DOHH2 (cell line): ENCODE results near the gene TULP3.

ENCODE experiments used
- H3F3A ChIP-seq: fragments of 200-600 bp; sonication (generic), shearing (Covaris generic); 2 replicates; pipeline ENCODE4 v1.6.0; 2016; ENCODE audit warnings: antibody characterized with exemption, mild to moderate bottlenecking; ENCODE audit not compliant: control insufficient read depth, insufficient read depth
- H3K27ac ChIP-seq: fragments of 200-600 bp; sonication (generic); 2 replicates; pipeline ENCODE4 v1.5.1; 2014; ENCODE audit warnings: low read depth, mild to moderate bottlenecking, low read length, moderate library complexity
- H3K27me3 ChIP-seq: fragments of 200-600 bp; sonication (generic); 2 replicates; pipeline ENCODE4 v1.6.1; 2014; ENCODE audit warnings: mild to moderate bottlenecking, low read length, mixed read lengths; ENCODE audit not compliant: control insufficient read depth
- H3K36me3 ChIP-seq: fragments of 200-600 bp; sonication (generic); 2 replicates; pipeline ENCODE4 v1.6.1; 2014; ENCODE audit warnings: mild to moderate bottlenecking, low read length, moderate library complexity, mixed read lengths; ENCODE audit not compliant: control insufficient read depth
- H3K4me1 ChIP-seq: fragments of 200-600 bp; sonication (generic); 2 replicates; pipeline ENCODE4 v1.6.1; 2014; ENCODE audit warnings: mild to moderate bottlenecking, low read length, mixed read lengths; ENCODE audit not compliant: control insufficient read depth
- H3K4me2 ChIP-seq: fragments of 200-600 bp; sonication (generic); 2 replicates; pipeline ENCODE4 v1.6.0; 2014; ENCODE audit warnings: mild to moderate bottlenecking, low read length, moderate library complexity
- H3K4me3 ChIP-seq: fragments of 200-600 bp; sonication (generic); 2 replicates; pipeline ENCODE4 v1.5.1; 2014; ENCODE audit warnings: mild to moderate bottlenecking, low read length, mixed read lengths
- H3K79me2 ChIP-seq: fragments of 200-600 bp; sonication (generic); 2 replicates; pipeline ENCODE4 v1.6.1; 2014; ENCODE audit warnings: mild to moderate bottlenecking, low read length, mixed read lengths; ENCODE audit not compliant: control insufficient read depth
- H3K9me2 ChIP-seq: fragments of 200-600 bp; sonication (generic); replicated peaks from 2 replicates; pipeline ENCODE4 v1.6.1; 2014; ENCODE audit warnings: mild to moderate bottlenecking, low read length, mixed read lengths; ENCODE audit not compliant: control insufficient read depth
- H3K9me3 ChIP-seq: fragments of 200-600 bp; sonication (generic); 2 replicates; pipeline ENCODE4 v1.6.1; 2014; ENCODE audit warnings: antibody characterized with exemption, low read length, mixed read lengths; ENCODE audit not compliant: control insufficient read depth, insufficient read depth
- H4K20me1 ChIP-seq: fragments of 200-600 bp; sonication (generic); 2 replicates; pipeline ENCODE4 v1.6.0; 2014; ENCODE audit warnings: low read depth, mild to moderate bottlenecking, antibody characterized with exemption, low read length, moderate library complexity; ENCODE audit not compliant: control insufficient read depth, insufficient read depth
- EZH2phosphoT487 ChIP-seq: fragments of 200-600 bp; sonication (generic); IDR thresholded peaks from 2 replicates; pipeline ENCODE4 v1.6.1; 2017; ENCODE audit warnings: borderline replicate concordance, mild to moderate bottlenecking, antibody characterized with exemption, low read length, moderate library complexity, mixed read lengths
- TF ChIP-seq, protein P1 (sequence below): fragments of 200-600 bp; sonication (generic); IDR thresholded peaks from one replicate; pipeline ENCODE4 v1.5.1; 2014; ENCODE audit warnings: antibody characterized with exemption, mild to moderate bottlenecking, low read depth, low read length; ENCODE audit not compliant: poor library complexity, severe bottlenecking

The TULP3 gene

DNA sequence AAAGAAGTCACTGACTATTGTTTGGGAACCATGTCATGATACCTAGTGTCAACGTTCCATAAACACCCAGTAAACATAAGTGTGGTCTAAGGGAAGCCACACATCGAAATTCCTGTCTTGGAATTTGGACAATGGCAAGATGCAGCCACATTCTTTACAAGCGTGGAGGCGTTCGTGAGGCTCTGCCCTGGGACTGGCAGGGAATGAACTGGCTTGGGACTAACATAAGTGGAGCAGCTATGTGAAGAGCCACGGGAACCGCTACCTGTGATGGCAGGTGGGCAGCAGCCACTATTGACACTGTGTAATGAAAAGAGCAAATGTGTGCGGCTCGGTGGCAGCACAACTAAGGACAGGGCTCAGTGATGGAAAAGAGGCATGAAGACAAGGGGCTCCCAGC lies 45.9 kb upstream of the TULP3 start:
- no peaks in the 10 kb centered on the region for H3K9me3 ChIP-seq

DNA sequence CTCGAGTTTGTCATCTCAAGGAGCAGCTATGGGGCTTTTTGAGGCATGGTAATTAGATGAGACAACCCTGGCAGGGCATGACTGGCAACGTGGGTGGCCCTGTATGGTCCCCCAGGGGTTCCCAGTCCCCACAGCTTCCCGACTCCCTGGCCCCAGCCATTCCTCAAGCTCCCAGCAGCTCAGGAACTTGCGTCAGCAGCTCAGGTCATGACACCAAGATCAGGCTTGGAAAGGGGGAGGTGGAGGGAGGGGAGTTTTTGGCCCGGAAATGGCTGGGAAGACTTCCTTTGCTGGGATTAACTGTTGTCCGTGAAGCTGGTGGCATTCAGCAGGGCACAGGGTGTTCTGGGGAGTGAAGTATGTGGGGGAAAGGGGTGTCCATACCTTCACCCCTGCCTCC lies 45.4 kb upstream of the TULP3 start:
- H3K36me3 ChIP-seq, result peaks cover 3% of the 10 kb centered on the region
- no peaks in the 10 kb centered on the region for H3K27me3 ChIP-seq
- TF ChIP-seq, protein P1, sequence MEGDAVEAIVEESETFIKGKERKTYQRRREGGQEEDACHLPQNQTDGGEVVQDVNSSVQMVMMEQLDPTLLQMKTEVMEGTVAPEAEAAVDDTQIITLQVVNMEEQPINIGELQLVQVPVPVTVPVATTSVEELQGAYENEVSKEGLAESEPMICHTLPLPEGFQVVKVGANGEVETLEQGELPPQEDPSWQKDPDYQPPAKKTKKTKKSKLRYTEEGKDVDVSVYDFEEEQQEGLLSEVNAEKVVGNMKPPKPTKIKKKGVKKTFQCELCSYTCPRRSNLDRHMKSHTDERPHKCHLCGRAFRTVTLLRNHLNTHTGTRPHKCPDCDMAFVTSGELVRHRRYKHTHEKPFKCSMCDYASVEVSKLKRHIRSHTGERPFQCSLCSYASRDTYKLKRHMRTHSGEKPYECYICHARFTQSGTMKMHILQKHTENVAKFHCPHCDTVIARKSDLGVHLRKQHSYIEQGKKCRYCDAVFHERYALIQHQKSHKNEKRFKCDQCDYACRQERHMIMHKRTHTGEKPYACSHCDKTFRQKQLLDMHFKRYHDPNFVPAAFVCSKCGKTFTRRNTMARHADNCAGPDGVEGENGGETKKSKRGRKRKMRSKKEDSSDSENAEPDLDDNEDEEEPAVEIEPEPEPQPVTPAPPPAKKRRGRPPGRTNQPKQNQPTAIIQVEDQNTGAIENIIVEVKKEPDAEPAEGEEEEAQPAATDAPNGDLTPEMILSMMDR, result no peak
- TF ChIP-seq EZH2phosphoT487, result no peak
- no peaks in the 10 kb centered on the region for H3F3A ChIP-seq
- H3K27ac ChIP-seq, result no peak overlapping the region
- no peaks in the 10 kb centered on the region for H3K9me2 ChIP-seq
- no peaks in the 10 kb centered on the region for H4K20me1 ChIP-seq
- H3K9me3 ChIP-seq, result no peaks in the 10 kb centered on the region
- no peaks in the 10 kb centered on the region for H3K79me2 ChIP-seq
- H3K4me2 ChIP-seq, result no peak overlapping the region
- H3K4me1 ChIP-seq, result no peaks in the 10 kb centered on the region
- H3K4me3 ChIP-seq, result no peak overlapping the region

More for the DNA sequence above, 45.9 kb upstream of the TULP3 start:
- H3K4me2 ChIP-seq, result no peak overlapping the region
- no peaks in the 10 kb centered on the region for H3K9me2 ChIP-seq
- H3K36me3 ChIP-seq, result peaks cover 3% of the 10 kb centered on the region
- H3K27me3 ChIP-seq, result no peaks in the 10 kb centered on the region
- H3K27ac ChIP-seq, result no peak overlapping the region
- no peak for TF ChIP-seq EZH2phosphoT487
- TF ChIP-seq, protein P1, result no peak
- H3K4me1 ChIP-seq, result no peaks in the 10 kb centered on the region
- H3F3A ChIP-seq, result no peaks in the 10 kb centered on the region
- H3K79me2 ChIP-seq, result no peaks in the 10 kb centered on the region
- H4K20me1 ChIP-seq, result no peaks in the 10 kb centered on the region
- H3K4me3 ChIP-seq, result no peak overlapping the region

DNA sequence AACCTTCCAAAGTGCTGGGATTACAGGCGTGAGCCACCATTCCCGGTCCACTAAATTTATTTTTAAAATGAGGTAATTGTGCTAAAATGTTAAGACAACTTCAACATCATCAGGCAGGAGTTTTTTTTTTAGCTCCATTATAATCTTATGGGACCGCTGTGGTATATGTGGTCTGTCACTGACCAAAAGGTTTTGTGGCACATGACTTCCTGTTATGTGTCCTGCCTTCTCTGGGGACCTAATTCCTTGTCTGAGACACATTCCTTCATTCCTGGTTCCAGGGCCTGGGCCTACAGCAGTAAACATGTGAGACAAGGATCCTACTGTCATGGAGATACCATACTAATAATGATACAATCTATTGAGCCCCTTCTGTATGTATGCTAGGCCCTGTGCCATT lies 38.8 kb upstream of the TULP3 start:
- Histone ChIP-seq H3K9me2 (no peaks in the 10 kb centered on the region), H3K27me3 (no peaks in the 10 kb centered on the region), H4K20me1 (no peaks in the 10 kb centered on the region), H3K79me2 (no peaks in the 10 kb centered on the region), H3K27ac (no peak overlapping the region), H3K4me3 (no peak overlapping the region), H3F3A (0 out of 2 replicates have a peak, but pooled peaks cover 2% of the 10 kb centered on the region), H3K4me1 (no peaks in the 10 kb centered on the region), H3K9me3 (no peaks in the 10 kb centered on the region), H3K4me2 (no peak overlapping the region), H3K36me3 (no peaks in the 10 kb centered on the region)
- TF ChIP-seq, protein P1, result no peak
- no peak for TF ChIP-seq EZH2phosphoT487
